Fibroblast of the aortic adventitia (primary cell): ENCODE measurements around the gene CIDEB. TPM values are rescaled to one million over a fixed set of nuclear protein-coding genes. Genes with fewer than 3 reads are reported as not detected.
"Not testable (repeated sequence)": the region's sequence is repeated elsewhere in the genome, so short reads cannot be mapped to it uniquely, and the experiment has no call there.

Source experiments
- DNase-seq: peaks from one replicate; pipeline ENCODE4 v3.0.0-alpha.2; 2010; ENCODE audit warnings: low read depth
- H3K4me3 ChIP-seq: 2 replicates; pipeline ENCODE4 v1.5.1; 2011; ENCODE audit warnings: low read depth, mild to moderate bottlenecking, control low read depth, low read length, moderate library complexity
- total RNA-seq: library from RNA; depleted of rRNA; stranded (reverse); fragments of >200 nt; gene quantifications from 2 replicates; pipeline ENCODE4 v1.2.3, GENCODE V29; 2012; ENCODE audit warnings: low replicate concordance
- TF ChIP-seq, protein P1 (sequence below): IDR thresholded peaks from 2 replicates; pipeline ENCODE4 v1.5.1; 2011; ENCODE audit warnings: mild to moderate bottlenecking, low read length, control low read depth, inconsistent platforms; ENCODE audit not compliant: insufficient read depth

CIDEB gene, protein sequence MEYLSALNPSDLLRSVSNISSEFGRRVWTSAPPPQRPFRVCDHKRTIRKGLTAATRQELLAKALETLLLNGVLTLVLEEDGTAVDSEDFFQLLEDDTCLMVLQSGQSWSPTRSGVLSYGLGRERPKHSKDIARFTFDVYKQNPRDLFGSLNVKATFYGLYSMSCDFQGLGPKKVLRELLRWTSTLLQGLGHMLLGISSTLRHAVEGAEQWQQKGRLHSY
- total RNA-seq: 1.9 and 4.2 TPM in 2 replicates

DNA sequence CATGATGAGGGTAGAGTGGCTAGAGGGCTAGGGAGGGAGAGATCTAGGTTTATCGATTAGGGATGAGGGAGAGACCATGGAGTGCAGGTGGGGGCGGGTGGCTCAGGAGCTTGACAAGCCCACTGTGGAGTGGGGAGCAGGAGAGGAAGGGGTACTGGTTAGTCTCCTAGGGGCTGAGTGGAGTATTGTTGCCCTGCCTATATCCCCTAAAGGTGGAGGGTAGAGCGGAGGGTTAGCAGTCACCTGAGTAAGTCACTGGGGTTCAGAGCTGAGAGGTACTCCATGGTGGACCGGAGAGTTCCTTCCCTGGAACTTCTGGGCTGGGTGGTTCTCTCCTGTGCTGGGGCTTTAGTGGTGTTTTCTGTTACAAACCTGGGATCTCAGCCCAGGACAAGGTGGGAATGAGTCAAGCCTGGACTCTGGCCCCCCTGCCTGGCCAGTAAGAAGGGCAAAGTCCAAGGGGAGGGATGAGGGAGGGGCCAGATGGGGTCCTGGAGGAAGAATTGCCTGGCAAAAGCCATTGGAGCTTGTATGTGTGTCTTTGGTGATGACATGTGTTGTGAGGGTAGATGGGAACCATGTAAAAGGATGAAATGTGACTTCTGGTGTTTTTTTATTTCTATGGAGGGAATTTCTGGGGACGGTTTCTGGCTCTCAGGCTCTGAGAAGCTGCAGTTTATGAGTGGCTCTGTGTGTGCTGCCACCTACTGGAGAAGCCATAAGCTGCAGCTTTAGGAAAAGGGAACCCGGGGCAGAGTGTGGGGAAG, at the start of gene CIDEB:
CIDEB (minus strand) TSS at position 403 of the 767 bp plus-strand sequence; CDS start at position 284, 119 bp downstream.
- H3K4me3 ChIP-seq: no peak within 1 kb of the TSS
- TF ChIP-seq, protein P1, sequence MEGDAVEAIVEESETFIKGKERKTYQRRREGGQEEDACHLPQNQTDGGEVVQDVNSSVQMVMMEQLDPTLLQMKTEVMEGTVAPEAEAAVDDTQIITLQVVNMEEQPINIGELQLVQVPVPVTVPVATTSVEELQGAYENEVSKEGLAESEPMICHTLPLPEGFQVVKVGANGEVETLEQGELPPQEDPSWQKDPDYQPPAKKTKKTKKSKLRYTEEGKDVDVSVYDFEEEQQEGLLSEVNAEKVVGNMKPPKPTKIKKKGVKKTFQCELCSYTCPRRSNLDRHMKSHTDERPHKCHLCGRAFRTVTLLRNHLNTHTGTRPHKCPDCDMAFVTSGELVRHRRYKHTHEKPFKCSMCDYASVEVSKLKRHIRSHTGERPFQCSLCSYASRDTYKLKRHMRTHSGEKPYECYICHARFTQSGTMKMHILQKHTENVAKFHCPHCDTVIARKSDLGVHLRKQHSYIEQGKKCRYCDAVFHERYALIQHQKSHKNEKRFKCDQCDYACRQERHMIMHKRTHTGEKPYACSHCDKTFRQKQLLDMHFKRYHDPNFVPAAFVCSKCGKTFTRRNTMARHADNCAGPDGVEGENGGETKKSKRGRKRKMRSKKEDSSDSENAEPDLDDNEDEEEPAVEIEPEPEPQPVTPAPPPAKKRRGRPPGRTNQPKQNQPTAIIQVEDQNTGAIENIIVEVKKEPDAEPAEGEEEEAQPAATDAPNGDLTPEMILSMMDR: peak; percentile 97
- DNase-seq: peak; percentile 62

DNA sequence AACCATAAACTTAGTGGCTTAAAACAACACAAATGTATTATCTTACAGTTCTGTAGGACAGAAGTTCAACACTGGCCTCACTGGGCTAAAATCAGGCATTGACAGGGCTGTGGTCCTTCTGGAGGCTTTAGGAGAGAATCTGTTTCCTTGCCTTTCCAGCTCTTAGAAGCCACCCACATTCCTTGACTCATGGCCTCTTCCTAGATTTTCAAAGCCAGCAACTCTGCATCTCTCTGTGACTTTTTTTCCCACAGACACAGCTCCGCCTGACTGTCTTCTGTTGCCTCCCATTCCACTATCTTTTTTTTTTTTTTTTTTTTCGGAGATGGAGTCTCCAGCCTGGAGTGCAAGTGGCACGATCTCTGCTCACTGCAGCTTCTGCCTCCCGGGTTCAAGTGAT, 48.4 kb upstream of the CIDEB start:
- TF ChIP-seq, protein P1: no peak
- H3K4me3 ChIP-seq: no peak overlapping the region
- no peak for DNase-seq

DNA sequence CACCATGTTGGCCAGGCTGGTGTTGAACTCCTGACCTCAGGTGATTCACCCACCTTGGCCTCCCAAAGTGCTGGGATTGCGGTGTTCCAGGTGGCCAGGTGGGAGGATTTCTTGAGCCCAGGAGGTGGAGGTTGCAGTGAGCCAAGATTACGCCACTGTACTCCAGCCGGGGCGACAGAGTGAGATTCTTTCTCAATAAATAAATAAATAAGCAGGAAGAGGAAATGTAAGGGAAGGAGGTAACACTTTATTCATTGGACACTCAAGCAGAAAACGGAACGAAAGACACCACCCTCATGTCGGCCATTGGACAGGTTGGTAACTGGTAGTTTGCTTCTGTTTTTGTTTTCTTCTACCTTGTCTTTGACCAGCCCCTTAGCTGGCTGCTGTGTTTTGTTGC, 47.2 kb upstream of the CIDEB start:
- TF ChIP-seq, protein P1: no peak
- no peak for DNase-seq
- no peak overlapping the region for H3K4me3 ChIP-seq

DNA sequence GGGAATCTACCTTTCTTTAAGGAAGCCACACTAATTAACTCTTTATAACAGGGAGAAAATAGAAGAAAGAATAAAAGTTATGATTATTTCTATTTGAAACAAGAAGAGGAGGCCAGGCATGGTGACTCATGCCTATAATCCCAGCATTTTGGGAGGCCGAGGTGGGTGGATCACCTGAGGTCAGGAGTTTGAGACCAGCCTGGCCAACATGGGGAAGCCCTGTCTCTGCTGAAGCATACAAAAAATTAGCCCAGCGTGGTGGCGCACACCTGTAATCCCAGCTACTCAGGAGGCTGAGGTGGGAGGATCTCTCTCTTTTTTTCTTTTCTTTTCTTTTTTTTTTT, 46.7 kb upstream of the CIDEB start:
- not testable (repeated sequence) for DNase-seq

DNA sequence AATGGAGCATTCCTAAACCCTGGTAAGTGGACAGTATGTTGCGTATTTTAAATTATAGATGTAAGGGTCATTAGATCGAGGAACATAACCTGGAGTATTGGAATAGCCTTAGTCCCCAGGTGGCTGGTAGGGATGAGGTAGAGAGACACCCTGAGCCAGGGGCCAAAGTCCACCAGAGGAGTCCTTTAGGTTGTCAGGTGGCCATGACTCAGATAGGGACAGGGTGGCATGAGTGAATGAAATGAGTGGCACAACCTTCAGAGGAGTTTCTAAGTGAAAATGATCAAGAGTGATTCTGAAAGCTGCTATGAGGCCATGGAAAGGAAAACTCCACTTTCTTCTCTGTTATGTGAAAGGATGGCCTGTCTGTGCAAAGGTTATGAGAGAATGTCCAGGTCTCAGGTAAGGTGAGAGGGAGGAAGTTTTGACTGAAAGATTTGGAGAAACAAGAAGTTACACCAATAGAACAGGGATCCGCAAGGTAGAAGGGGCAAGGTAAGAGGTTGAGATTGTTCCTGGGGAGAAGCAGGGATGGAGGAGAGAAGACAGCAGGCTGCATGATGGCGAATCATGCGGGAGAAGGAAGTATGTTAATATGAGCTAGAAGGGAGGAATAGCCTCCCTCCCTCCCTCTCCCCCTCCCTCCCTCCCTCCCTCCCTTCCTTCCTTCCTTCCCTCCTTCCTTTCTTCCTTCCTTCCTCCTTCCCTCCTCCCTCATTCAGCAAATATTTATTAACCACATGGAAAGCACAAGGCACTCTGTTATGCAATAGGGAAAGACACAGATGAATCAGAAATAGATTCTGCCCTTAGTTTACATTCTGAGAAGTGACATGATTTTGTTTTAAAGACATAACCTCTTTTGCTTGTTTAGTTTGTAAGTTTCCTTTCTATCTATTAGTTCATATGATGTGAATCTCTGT, 46.0 kb upstream of the CIDEB start:
- TF ChIP-seq, protein P1: no peak
- no peak overlapping the region for H3K4me3 ChIP-seq
- peak; percentile 65 for DNase-seq

More for the DNA sequence above, 46.7 kb upstream of the CIDEB start:
- H3K4me3 ChIP-seq: not testable (repeated sequence)

DNA sequence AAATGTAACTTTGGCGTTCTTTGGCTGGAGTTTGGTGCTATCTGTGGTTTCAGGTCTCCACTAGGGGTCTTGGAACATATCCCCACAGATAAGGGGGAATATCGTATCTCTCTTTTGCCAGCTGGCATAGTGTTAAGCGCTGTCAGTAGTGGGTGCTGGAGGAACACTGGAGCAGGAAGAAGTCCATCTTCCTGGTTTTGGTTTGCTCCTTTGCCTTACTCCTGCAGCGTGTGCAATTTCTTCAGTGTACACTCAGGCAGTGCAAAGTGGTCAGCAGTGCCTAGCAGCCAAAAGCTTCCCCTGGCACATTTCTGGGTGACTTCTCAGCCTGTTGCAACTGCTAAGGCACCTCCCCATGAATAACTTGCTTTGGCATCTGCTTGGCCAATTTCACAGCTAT, 43.7 kb upstream of the CIDEB start:
- peak; percentile 61 for DNase-seq
- TF ChIP-seq, protein P1: no peak

DNA sequence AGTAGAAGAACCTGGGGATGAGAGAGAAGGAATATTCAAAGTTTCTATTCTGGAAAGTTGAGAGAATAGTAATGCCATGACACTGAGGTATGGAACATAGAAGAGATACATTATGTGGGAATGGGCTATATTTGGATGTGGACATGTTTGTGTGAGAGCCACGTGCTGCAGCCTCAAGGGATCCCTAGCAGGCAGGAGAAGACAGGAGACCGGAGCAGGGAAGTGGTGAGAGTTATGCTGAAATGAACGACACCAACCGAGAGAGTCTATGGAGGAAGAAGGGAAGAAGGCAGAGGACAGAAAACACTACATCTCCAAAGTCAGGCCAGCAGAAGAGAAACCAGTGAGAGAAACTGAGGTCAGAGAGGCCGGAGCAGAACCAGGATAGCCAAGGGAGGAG, 42.0 kb upstream of the CIDEB start:
- no peak overlapping the region for H3K4me3 ChIP-seq
- TF ChIP-seq, protein P1: no peak
- DNase-seq: no peak

More for the DNA sequence above, 43.7 kb upstream of the CIDEB start:
- no peak overlapping the region for H3K4me3 ChIP-seq
